Renal cortical epithelial cell (primary cell): ENCODE measurements around the gene RNF2. TPM values are rescaled to one million over a fixed set of nuclear protein-coding genes. Genes with fewer than 3 reads are reported as not detected.
"Not testable (repeated sequence)": the region's sequence is repeated elsewhere in the genome, so short reads cannot be mapped to it uniquely, and the experiment has no call there.

Source experiments
- DNase-seq: peaks from one replicate; pipeline ENCODE4 v3.0.0-alpha.2; 2011; ENCODE audit warnings: low read depth
- total RNA-seq: library from RNA; depleted of rRNA; stranded (reverse); fragments of >200 nt; gene quantifications from 2 replicates; pipeline ENCODE4 v1.2.3, GENCODE V29; 2014

Gene RNF2
- total RNA-seq, 1 donor from 2014 or later = 80.4 TPM

- DNase-seq = no peak
Measured at GRCh38 chr1:185050823-185051451, 5.6 kb downstream of the RNF2 start.

- DNase-seq = no peak
Measured at GRCh38 chr1:185053204-185053603, 7.8 kb downstream of the RNF2 start.

GRCh38 chr1:185054365-185055060 is 9.2 kb downstream of the RNF2 start:
- DNase-seq = no peak

- no peak for DNase-seq
Measured at GRCh38 chr1:185058110-185058509, 12.8 kb downstream of the RNF2 start.

- no peak for DNase-seq
Measured at GRCh38 chr1:185058876-185059275, 13.5 kb downstream of the RNF2 start.

GRCh38 chr1:185059950-185060571 is 14.7 kb downstream of the RNF2 start:
- peak; percentile 15 for DNase-seq

- DNase-seq = no peak
Measured at GRCh38 chr1:185062710-185063370, 17.5 kb downstream of the RNF2 start.

- no peak for DNase-seq
Measured at GRCh38 chr1:185063719-185064118, 18.4 kb downstream of the RNF2 start.

- not testable (repeated sequence) for DNase-seq
Measured at GRCh38 chr1:185065006-185065405, 19.6 kb downstream of the RNF2 start.

GRCh38 chr1:185066181-185066580 is 20.8 kb downstream of the RNF2 start:
- DNase-seq = peak; percentile 77

GRCh38 chr1:185068341-185068740 is 23.0 kb downstream of the RNF2 start:
- DNase-seq = no peak

GRCh38 chr1:185069202-185069772 is 23.9 kb downstream of the RNF2 start:
- no peak for DNase-seq

- DNase-seq = no peak
Measured at GRCh38 chr1:185070051-185070450, 24.7 kb downstream of the RNF2 start.

- DNase-seq = peak; percentile 48
Measured at GRCh38 chr1:185073725-185074124, 28.4 kb downstream of the RNF2 start.

GRCh38 chr1:185074307-185074706 is 28.9 kb downstream of the RNF2 start:
- DNase-seq = peak; percentile 47

GRCh38 chr1:185075476-185075875 is 30.1 kb downstream of the RNF2 start:
- DNase-seq = no peak

GRCh38 chr1:185077374-185077773 is 32.0 kb downstream of the RNF2 start:
- DNase-seq = no peak

- DNase-seq = no peak
Measured at GRCh38 chr1:185080422-185080821, 35.1 kb downstream of the RNF2 start.

- no peak for DNase-seq
Measured at GRCh38 chr1:185083818-185084217, 38.5 kb downstream of the RNF2 start.

GRCh38 chr1:185087101-185087500 is 41.7 kb downstream of the RNF2 start:
- DNase-seq = no peak

- DNase-seq = no peak
Measured at GRCh38 chr1:185087746-185088145, 42.4 kb downstream of the RNF2 start.

GRCh38 chr1:185091480-185091879 is 46.1 kb downstream of the RNF2 start:
- no peak for DNase-seq
